CD4-positive, CD25-positive, alpha-beta regulatory T cell (primary cell): ENCODE results near the gene GLIPR1L1. TPM values are rescaled to one million over a fixed set of nuclear protein-coding genes. Genes with fewer than 3 reads are reported as not detected.

Experiments used
- ATAC-seq, 2 donors: fragments of 150-1000 bp; cut with Tn5 transposase; one replicate each; pipeline ENCODE4 v1.10.0; 2021; ENCODE audit warnings: low read depth in 2 of 2, moderate number of reproducible peaks in 2 of 2, moderate library complexity in 1 of 2
- DNase-seq, 3 donors: peaks; one replicate each; pipeline versions ENCODE4 v3.0.0 to v3.0.0-alpha.2; 2012 to 2022; ENCODE audit warnings: mixed read lengths in 1 of 3
- H3K27ac ChIP-seq: one replicate; pipeline ENCODE4 v1.7.0; 2013; ENCODE audit warnings: mild to moderate bottlenecking, low read length; ENCODE audit not compliant: insufficient read depth, poor library complexity, severe bottlenecking
- H3K27me3 ChIP-seq: one replicate; pipeline ENCODE4 v1.7.0; 2013; ENCODE audit warnings: low read length; ENCODE audit not compliant: control insufficient read depth, insufficient read depth
- H3K36me3 ChIP-seq: one replicate; pipeline ENCODE4 v1.7.0; 2013; ENCODE audit warnings: mild to moderate bottlenecking, low read length, moderate library complexity; ENCODE audit not compliant: control insufficient read depth, insufficient read depth
- H3K4me1 ChIP-seq: 2 replicates; pipeline ENCODE4 v1.7.0; 2013; ENCODE audit warnings: mild to moderate bottlenecking, low read length; ENCODE audit not compliant: insufficient read depth, control insufficient read depth, poor library complexity, severe bottlenecking
- H3K4me3 ChIP-seq: one replicate; pipeline ENCODE4 v1.7.0; 2013; ENCODE audit warnings: low read depth, mild to moderate bottlenecking, low read length, moderate library complexity
- H3K9me3 ChIP-seq, 2 experiments: 1 replicate in 1 of 2; 2 replicates in 1 of 2; pipeline ENCODE4 v1.7.0; 2013; ENCODE audit warnings: low read length in 2 of 2, mild to moderate bottlenecking in 1 of 2, moderate library complexity in 1 of 2; ENCODE audit not compliant: control insufficient read depth in 2 of 2
- H3K27ac Mint-ChIP-seq, 3 donors: one replicate each; pipeline ENCODE4 v1.8.0; 2020 to 2022; ENCODE audit warnings: mild to moderate bottlenecking in 3 of 3, mixed read lengths in 3 of 3, moderate library complexity in 2 of 3
- H3K27me3 Mint-ChIP-seq: one replicate; pipeline ENCODE4 v1.8.0; 2022; ENCODE audit warnings: mild to moderate bottlenecking, mixed read lengths
- H3K36me3 Mint-ChIP-seq: one replicate; pipeline ENCODE4 v1.8.0; 2020; ENCODE audit warnings: mixed read lengths
- H3K4me1 Mint-ChIP-seq, 4 donors: one replicate each; pipeline ENCODE4 v1.8.0; 2020 to 2022; ENCODE audit warnings: mixed read lengths in 4 of 4, mild to moderate bottlenecking in 1 of 4
- H3K4me3 Mint-ChIP-seq, 4 donors: one replicate each; pipeline ENCODE4 v1.8.0; 2020 to 2022; ENCODE audit warnings: mild to moderate bottlenecking in 4 of 4, mixed read lengths in 4 of 4, moderate library complexity in 3 of 4
- H3K9me3 Mint-ChIP-seq, 7 donors: one replicate each; pipeline ENCODE4 v1.8.0; 2020 to 2022; ENCODE audit warnings: mixed read lengths in 7 of 7, mild to moderate bottlenecking in 3 of 7, moderate library complexity in 2 of 7
- polyA plus RNA-seq, 4 donors: library from polyadenylated mRNA; unstranded; fragments of 300-500 nt; fragmentation: Illumina TruSeq; gene quantifications; one replicate each; pipeline ENCODE4 v1.2.3, GENCODE V29; 2021
- total RNA-seq: library from RNA; stranded (reverse); gene quantifications from one replicate; pipeline ENCODE4 v1.2.3, GENCODE V29; 2022

The GLIPR1L1 gene
- total and polyA plus RNA-seq, 5 donors from 2014 or later, result not detected

GRCh38 chr12:75305412-75306332 lies 28.8 kb upstream of the GLIPR1L1 start:
- no peaks in the 10 kb centered on the region for H3K36me3 Mint-ChIP-seq

GRCh38 chr12:75308279-75308678 lies 26.2 kb upstream of the GLIPR1L1 start:
- H3K36me3 ChIP-seq, result no peaks in the 10 kb centered on the region
- H3K36me3 Mint-ChIP-seq, result no peaks in the 10 kb centered on the region
- DNase-seq, result no peak
- H3K27ac Mint-ChIP-seq, result no peak overlapping the region
- H3K4me3 Mint-ChIP-seq, result no peak overlapping the region
- ATAC-seq, result no peak
- H3K4me3 ChIP-seq, result no peak overlapping the region
- H3K4me1 ChIP-seq, result no peaks in the 10 kb centered on the region
- H3K4me1 Mint-ChIP-seq, result peaks cover 0 to 4% (median 0%) of the 10 kb centered on the region in 4 donors
- peaks cover 0 to 5% (median 0%) of the 10 kb centered on the region in 7 donors for H3K9me3 Mint-ChIP-seq
- no peak overlapping the region for H3K27ac ChIP-seq
- peaks cover 4% of the 10 kb centered on the region for H3K27me3 Mint-ChIP-seq
- H3K27me3 ChIP-seq, result no peaks in the 10 kb centered on the region
- H3K9me3 ChIP-seq, result no peaks in the 10 kb centered on the region

More at GRCh38 chr12:75305412-75306332, 28.8 kb upstream of the GLIPR1L1 start:
- ATAC-seq (no peak), DNase-seq (no peak)
- Histone ChIP-seq H3K27me3 (no peaks in the 10 kb centered on the region), H3K27ac (no peak overlapping the region), H3K4me1 (no peaks in the 10 kb centered on the region), H3K4me3 (no peak overlapping the region), H3K36me3 (no peaks in the 10 kb centered on the region), H3K9me3 (no peaks in the 10 kb centered on the region)
- Mint-ChIP-seq H3K27ac (no peak overlapping the region), H3K9me3 (peaks cover 0 to 6% (median 0%) of the 10 kb centered on the region in 7 donors), H3K4me1 (peaks cover 0 to 4% (median 0%) of the 10 kb centered on the region in 4 donors), H3K4me3 (no peak overlapping the region), H3K27me3 (no peaks in the 10 kb centered on the region)

- no peak for DNase-seq
- H3K27me3 ChIP-seq, result peaks cover 2% of the 10 kb centered on the region
- peaks cover 4% of the 10 kb centered on the region for H3K27me3 Mint-ChIP-seq
- ATAC-seq, result no peak
- H3K9me3 ChIP-seq, result no peaks in the 10 kb centered on the region
- peaks cover 0 to 1% (median 0%) of the 10 kb centered on the region in 7 donors for H3K9me3 Mint-ChIP-seq
- H3K4me1 Mint-ChIP-seq, result peaks cover 0 to 4% (median 0%) of the 10 kb centered on the region in 4 donors
- H3K27ac Mint-ChIP-seq, result no peak overlapping the region
- no peak overlapping the region for H3K4me3 Mint-ChIP-seq
- H3K4me1 ChIP-seq, result no peaks in the 10 kb centered on the region
- H3K36me3 ChIP-seq, result no peaks in the 10 kb centered on the region
- no peaks in the 10 kb centered on the region for H3K36me3 Mint-ChIP-seq
- H3K27ac ChIP-seq, result no peak overlapping the region
- no peak overlapping the region for H3K4me3 ChIP-seq
Measured at GRCh38 chr12:75311369-75311768, 23.1 kb upstream of the GLIPR1L1 start.

GRCh38 chr12:75315518-75315917 lies 19.0 kb upstream of the GLIPR1L1 start:
- Histone ChIP-seq H3K4me3 (no peak overlapping the region), H3K27me3 (peaks cover 2% of the 10 kb centered on the region), H3K4me1 (no peaks in the 10 kb centered on the region), H3K27ac (no peak overlapping the region), H3K36me3 (no peaks in the 10 kb centered on the region), H3K9me3 (no peaks in the 10 kb centered on the region)
- ATAC-seq (no peak), DNase-seq (no peak)
- no peaks in the 10 kb centered on the region for H3K36me3 Mint-ChIP-seq
- no peaks in the 10 kb centered on the region for H3K4me1 Mint-ChIP-seq
- no peak overlapping the region for H3K4me3 Mint-ChIP-seq
- H3K27me3 Mint-ChIP-seq, result peaks cover 4% of the 10 kb centered on the region
- peaks cover 0 to 3% (median 0%) of the 10 kb centered on the region in 7 donors for H3K9me3 Mint-ChIP-seq
- H3K27ac Mint-ChIP-seq, result no peak overlapping the region

- ATAC-seq, result no peak
- H3K27me3 Mint-ChIP-seq, result peaks cover 11% of the 10 kb centered on the region
Measured at GRCh38 chr12:75317784-75318183, 16.7 kb upstream of the GLIPR1L1 start.

GRCh38 chr12:75322464-75322863 lies 12.0 kb upstream of the GLIPR1L1 start:
- DNase-seq, result no peak
- no peaks in the 10 kb centered on the region for H3K4me1 ChIP-seq
- H3K4me3 Mint-ChIP-seq, result no peak overlapping the region
- no peak overlapping the region for H3K27ac ChIP-seq
- no peaks in the 10 kb centered on the region for H3K36me3 Mint-ChIP-seq
- H3K27me3 Mint-ChIP-seq, result peaks cover 23% of the 10 kb centered on the region
- peaks cover 6% of the 10 kb centered on the region for H3K27me3 ChIP-seq
- H3K36me3 ChIP-seq, result no peaks in the 10 kb centered on the region
- no peak overlapping the region for H3K4me3 ChIP-seq
- ATAC-seq, result no peak
- no peak overlapping the region for H3K27ac Mint-ChIP-seq
- peaks cover 0 to 2% (median 0%) of the 10 kb centered on the region in 7 donors for H3K9me3 Mint-ChIP-seq
- H3K9me3 ChIP-seq, result no peaks in the 10 kb centered on the region
- no peaks in the 10 kb centered on the region for H3K4me1 Mint-ChIP-seq

More at GRCh38 chr12:75317784-75318183, 16.7 kb upstream of the GLIPR1L1 start:
- no peak overlapping the region for H3K4me3 ChIP-seq
- H3K4me1 Mint-ChIP-seq, result no peaks in the 10 kb centered on the region
- H3K4me1 ChIP-seq, result no peaks in the 10 kb centered on the region
- H3K27me3 ChIP-seq, result peaks cover 2% of the 10 kb centered on the region
- no peaks in the 10 kb centered on the region for H3K36me3 ChIP-seq
- DNase-seq, result no peak
- no peaks in the 10 kb centered on the region for H3K9me3 ChIP-seq
- H3K27ac Mint-ChIP-seq, result no peak overlapping the region
- peaks cover 0 to 2% (median 0%) of the 10 kb centered on the region in 7 donors for H3K9me3 Mint-ChIP-seq
- no peak overlapping the region for H3K4me3 Mint-ChIP-seq
- H3K36me3 Mint-ChIP-seq, result no peaks in the 10 kb centered on the region
- no peak overlapping the region for H3K27ac ChIP-seq

- no peak for DNase-seq
- Histone ChIP-seq H3K4me3 (no peak overlapping the region), H3K27me3 (peaks cover 13% of the 10 kb centered on the region), H3K27ac (no peak overlapping the region), H3K9me3 (no peaks in the 10 kb centered on the region), H3K36me3 (no peaks in the 10 kb centered on the region), H3K4me1 (no peaks in the 10 kb centered on the region)
- Mint-ChIP-seq H3K4me1 (no peaks in the 10 kb centered on the region), H3K27me3 (peaks cover 33% of the 10 kb centered on the region), H3K9me3 (no peaks in the 10 kb centered on the region), H3K4me3 (no peak overlapping the region), H3K36me3 (no peaks in the 10 kb centered on the region), H3K27ac (no peak overlapping the region)
- ATAC-seq, result no peak
Measured at GRCh38 chr12:75323663-75324062, 10.8 kb upstream of the GLIPR1L1 start.
